T-helper 2 cell treated with Interferon-gamma antibody and Interleukin-4, amounts not matched to agents 5 μg/mL and 100 μg/mL, for 36 hours (primary cell): ENCODE data around the gene CMTM2.
"Not testable (repeated sequence)": the region's sequence is repeated elsewhere in the genome, so short reads cannot be mapped to it uniquely, and the experiment has no call there.

Source experiments
- DNase-seq: peaks from one replicate; pipeline ENCODE4 v3.0.0; 2021; ENCODE audit warnings: low spot score
- H3K27ac Mint-ChIP-seq: one replicate; pipeline ENCODE4 v1.8.0; 2021; ENCODE audit warnings: mild to moderate bottlenecking, mixed read lengths
- H3K27me3 Mint-ChIP-seq: one replicate; pipeline ENCODE4 v1.8.0; 2021; ENCODE audit warnings: low read depth, mixed read lengths
- H3K36me3 Mint-ChIP-seq: one replicate; pipeline ENCODE4 v1.8.0; 2021; ENCODE audit warnings: low read depth, mixed read lengths
- H3K4me1 Mint-ChIP-seq: one replicate; pipeline ENCODE4 v1.8.0; 2021; ENCODE audit warnings: low read depth, mixed read lengths
- H3K4me3 Mint-ChIP-seq: one replicate; pipeline ENCODE4 v1.8.0; 2022; ENCODE audit warnings: mild to moderate bottlenecking, moderate library complexity, mixed read lengths
- H3K9me3 Mint-ChIP-seq: one replicate; pipeline ENCODE4 v1.8.0; 2021; ENCODE audit warnings: mixed read lengths

CMTM2 gene

DNA sequence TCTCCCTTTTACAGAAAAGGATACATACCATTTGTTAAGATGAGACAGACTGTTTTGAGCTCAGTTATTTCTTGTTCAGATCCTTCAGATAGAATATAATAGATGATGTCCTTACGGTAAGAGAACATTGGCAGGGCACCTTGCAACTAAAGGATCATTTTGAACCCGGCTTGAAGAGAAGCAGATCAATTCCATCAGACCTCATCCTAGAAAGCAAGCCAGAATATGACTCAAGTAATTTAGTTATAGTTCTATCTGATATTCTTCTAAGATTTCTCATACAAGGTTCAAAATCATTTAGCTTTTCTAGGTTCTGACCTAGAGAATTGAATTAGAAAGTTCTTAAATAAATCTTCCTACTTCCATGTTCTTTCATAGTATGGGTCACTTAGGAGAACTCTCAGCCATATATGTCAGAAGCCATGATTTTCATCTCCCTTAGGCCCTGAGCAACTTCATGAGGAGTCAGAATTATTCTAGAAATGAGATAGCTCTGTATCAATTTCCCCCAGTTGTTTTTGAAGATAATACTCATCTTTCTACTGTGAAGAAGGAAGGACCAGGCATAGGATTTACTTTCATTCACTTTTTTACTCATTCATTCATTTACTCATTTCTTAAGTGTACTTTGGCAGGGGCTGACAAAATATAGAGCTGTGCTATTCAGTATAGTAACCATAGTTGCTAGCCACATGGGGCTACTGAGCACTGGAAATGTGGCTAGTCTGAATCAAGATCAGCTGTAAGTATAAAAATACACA is 15.5 kb upstream of the CMTM2 start:
- Mint-ChIP-seq H3K4me3 (no peak overlapping the region), H3K9me3 (no peaks in the 10 kb centered on the region), H3K27ac (peak overlapping the region; percentile 29), H3K4me1 (peaks cover 58% of the 10 kb centered on the region), H3K27me3 (no peaks in the 10 kb centered on the region), H3K36me3 (peaks cover 64% of the 10 kb centered on the region)
- no peak for DNase-seq

DNA sequence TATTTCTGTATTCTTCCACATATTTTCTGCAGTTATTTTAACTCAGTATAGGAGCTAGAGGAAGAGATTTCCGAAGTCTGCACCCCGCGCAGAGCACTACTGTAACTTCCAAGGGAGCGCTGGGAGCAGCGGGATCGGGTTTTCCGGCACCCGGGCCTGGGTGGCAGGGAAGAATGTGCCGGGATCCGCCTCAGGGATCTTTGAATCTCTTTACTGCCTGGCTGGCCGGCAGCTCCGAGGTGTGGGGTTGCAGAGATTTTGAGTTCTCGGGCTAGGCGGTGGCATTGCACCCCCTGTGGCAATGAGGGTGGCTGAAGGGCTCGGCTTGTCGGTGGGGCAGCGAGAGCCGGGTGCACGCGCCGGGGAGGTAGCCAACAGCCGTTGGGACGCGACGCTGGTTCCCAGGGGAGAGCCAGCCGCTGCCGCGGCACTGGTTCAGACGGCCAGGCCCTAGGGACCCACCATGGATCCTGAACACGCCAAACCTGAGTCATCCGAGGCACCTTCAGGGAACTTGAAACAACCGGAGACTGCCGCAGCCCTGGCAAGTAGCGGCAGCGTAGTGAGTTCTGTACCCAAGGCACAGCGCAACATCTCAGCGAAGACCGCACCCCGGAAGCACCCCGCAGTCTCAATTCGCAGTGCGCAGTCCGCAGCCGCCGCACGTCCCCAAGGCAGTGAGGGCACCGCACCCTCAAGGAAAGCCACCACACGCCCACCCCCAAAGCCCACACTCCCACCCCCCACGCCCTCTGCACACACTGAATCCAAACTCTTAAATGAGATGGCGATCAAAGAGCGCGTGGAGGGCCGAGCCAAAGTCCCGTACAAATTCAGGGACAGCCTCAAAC is 13.0 kb upstream of the CMTM2 start, which contains the start of gene CMTM1:
CMTM1 (plus strand) TSS at position 389 of the 851 bp plus-strand sequence; CDS start at position 464, 75 bp downstream.
- H3K27ac Mint-ChIP-seq: no peak within 1 kb of the TSS

DNA sequence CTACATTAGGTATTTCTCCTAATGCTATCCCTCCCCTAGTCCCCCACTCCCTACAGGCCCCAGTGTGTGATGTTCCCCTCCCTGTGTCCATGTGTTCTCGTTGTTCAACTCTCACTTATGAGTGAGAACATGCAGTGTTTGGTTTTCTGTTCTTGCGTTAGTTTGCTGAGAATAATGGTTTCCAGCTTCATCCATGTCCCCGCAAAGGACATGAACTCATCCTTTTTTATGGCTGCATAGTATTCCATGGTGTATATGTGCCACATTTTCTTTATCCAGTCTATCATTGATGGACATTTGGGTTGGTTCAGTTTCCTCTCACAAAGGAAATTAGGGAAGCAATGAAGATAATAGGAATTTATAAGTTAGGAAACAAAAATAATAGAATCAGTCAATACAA is 12.0 kb upstream of the CMTM2 start:
- H3K36me3 Mint-ChIP-seq: peaks cover 46% of the 10 kb centered on the region

More for the DNA sequence above, 13.0 kb upstream of the CMTM2 start, which contains the start of gene CMTM1:
- H3K4me1 Mint-ChIP-seq: peaks cover 35% of the 10 kb centered on the region
- no peak within 1 kb of the TSS for H3K4me3 Mint-ChIP-seq
- H3K9me3 Mint-ChIP-seq: no peaks in the 10 kb centered on the region
- DNase-seq: no peak
- H3K27me3 Mint-ChIP-seq: no peaks in the 10 kb centered on the region
- H3K36me3 Mint-ChIP-seq: peaks cover 50% of the 10 kb centered on the region

DNA sequence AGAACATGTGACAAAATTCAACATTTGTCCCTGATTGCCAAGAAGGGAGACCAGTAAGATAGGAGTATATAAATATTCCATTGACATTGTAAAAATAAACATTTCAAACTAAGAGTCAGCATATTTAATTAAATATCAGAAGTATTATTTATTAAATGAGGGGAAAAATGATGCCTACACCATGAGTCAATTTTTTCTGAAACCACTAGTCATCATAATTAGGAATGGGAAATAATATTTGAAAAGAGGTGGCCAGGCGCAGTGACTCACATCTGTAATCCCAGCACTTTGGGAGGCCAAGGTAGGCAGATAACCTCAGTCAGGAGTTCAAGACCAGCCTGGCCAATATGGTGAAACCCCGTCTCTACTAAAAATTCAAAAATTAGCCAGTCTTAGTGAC is 10.9 kb upstream of the CMTM2 start:
- H3K27me3 Mint-ChIP-seq: no peaks in the 10 kb centered on the region
- H3K4me3 Mint-ChIP-seq: no peak overlapping the region
- no peaks in the 10 kb centered on the region for H3K9me3 Mint-ChIP-seq
- peaks cover 24% of the 10 kb centered on the region for H3K4me1 Mint-ChIP-seq
- H3K27ac Mint-ChIP-seq: no peak overlapping the region
- DNase-seq: no peak
- H3K36me3 Mint-ChIP-seq: peaks cover 41% of the 10 kb centered on the region

More for the DNA sequence above, 12.0 kb upstream of the CMTM2 start:
- DNase-seq, H3K27ac Mint-ChIP-seq, H3K9me3 Mint-ChIP-seq, H3K4me3 Mint-ChIP-seq, H3K27me3 Mint-ChIP-seq: not testable (repeated sequence)
- H3K4me1 Mint-ChIP-seq: peaks cover 28% of the 10 kb centered on the region

DNA sequence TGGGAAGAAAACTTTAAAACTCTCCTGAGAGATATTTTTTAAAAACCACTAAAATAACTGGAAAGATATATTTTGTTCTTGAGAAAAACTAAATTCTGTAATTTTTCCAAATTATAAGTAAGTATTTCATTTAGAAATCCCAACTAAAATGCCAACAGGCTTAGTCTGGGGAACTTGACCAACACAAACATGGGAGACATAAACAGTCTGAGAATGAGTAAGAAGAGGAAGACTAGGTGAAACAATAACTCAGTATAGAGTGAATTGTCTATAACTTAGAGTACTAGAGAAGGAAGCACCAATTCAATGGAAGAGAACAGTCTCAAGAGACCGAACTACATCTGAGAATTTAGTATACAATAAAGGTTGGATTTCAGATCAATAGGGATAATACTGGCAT is 10.1 kb upstream of the CMTM2 start:
- no peak for DNase-seq
- Mint-ChIP-seq H3K9me3 (no peaks in the 10 kb centered on the region), H3K27me3 (no peaks in the 10 kb centered on the region), H3K4me1 (peaks cover 17% of the 10 kb centered on the region), H3K36me3 (peaks cover 35% of the 10 kb centered on the region), H3K4me3 (no peak overlapping the region), H3K27ac (no peak overlapping the region)

DNA sequence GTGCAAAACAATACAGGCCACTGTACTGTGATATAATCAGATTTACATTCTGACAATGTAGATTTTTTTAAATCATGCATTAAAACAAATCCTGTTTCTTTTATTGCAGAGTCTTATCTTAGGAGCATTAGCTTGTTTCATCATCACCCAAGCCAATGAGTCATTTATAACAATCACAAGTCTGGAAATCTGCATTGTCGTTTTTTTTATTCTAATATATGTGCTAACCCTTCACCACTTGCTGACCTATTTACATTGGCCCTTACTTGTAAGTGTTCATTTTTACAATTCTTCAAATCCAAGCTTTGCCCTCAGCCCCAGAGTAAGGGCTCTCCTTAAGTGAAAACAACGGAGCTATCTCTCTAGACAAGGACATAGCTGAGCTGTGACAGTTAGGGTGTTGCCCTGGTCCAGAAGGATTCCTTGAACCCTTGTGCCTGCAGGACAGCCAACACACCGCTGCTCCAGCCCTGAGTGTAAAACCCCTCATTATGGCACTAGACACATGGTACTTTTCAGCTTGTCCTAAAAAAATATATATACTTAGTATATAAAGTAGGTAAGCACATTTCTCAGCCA is 9.3 kb upstream of the CMTM2 start:
- Mint-ChIP-seq H3K27me3 (no peaks in the 10 kb centered on the region), H3K27ac (no peak overlapping the region), H3K4me3 (no peak overlapping the region), H3K9me3 (no peaks in the 10 kb centered on the region), H3K4me1 (peaks cover 17% of the 10 kb centered on the region), H3K36me3 (peaks cover 36% of the 10 kb centered on the region)
- no peak for DNase-seq

DNA sequence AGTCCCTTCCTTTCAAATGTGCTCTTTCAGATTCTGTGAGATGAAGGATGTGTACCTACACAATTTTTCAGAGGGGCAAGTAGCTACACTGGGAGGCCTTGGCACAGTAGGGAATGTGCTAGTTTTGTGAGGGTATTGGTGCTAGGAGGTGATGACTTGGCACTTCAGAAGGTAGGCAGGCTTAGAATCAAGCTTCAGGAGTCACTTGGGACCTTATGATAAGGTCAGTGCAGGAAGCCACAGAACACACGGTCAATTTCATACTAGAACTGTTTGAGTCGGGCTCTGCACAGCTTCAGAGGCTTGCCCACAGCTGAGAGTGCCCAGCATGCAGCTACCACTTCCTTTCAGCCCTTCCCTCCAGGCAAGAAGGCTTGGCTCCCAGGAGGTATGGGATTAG is 6.9 kb upstream of the CMTM2 start:
- Mint-ChIP-seq H3K4me3 (no peak overlapping the region), H3K36me3 (peaks cover 19% of the 10 kb centered on the region), H3K27me3 (peaks cover 4% of the 10 kb centered on the region), H3K27ac (no peak overlapping the region), H3K4me1 (peaks cover 16% of the 10 kb centered on the region), H3K9me3 (no peaks in the 10 kb centered on the region)
- DNase-seq: no peak

DNA sequence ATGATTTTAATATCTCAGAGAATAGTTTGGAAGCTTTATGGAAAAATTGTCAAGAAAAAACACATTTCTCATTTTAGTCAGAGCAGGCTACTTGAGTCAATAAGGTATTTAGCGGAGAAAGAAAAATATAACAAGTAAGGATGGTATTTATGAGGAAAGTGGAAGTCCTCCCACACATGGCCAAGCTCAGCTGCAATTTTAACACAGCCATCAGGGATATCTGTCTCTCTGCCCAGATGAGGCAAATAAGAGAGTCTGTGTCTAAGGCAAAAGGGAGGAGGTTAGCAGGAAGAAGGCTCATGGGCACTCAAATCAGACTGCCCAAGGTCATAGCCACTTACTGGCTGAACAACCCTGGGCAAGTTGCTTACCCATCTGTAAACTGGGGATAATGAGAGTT is 5.2 kb upstream of the CMTM2 start:
- H3K36me3 Mint-ChIP-seq: peaks cover 20% of the 10 kb centered on the region
- H3K27ac Mint-ChIP-seq: no peak overlapping the region
- no peak for DNase-seq
- peaks cover 21% of the 10 kb centered on the region for H3K27me3 Mint-ChIP-seq
- no peak overlapping the region for H3K4me3 Mint-ChIP-seq
- H3K4me1 Mint-ChIP-seq: peaks cover 13% of the 10 kb centered on the region
- no peaks in the 10 kb centered on the region for H3K9me3 Mint-ChIP-seq

DNA sequence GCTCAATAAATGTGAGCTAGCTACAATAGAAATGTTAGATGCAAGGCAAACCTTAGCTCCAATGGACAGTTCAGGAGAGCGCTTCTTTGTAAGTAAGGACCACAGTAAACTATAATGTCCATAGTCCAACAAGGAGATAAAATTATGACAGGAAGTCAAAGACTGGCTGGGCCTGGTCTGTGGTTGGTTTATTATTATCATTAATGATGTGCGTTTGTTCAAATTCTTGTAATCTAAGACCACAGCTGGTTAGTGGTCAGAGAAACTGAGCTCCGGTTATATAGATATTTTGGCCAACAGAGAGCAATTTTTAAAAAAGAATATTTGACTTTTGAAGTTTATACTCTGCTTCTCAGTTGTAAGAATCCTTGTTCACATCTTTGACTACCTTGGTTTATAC is 4.7 kb upstream of the CMTM2 start:
- Mint-ChIP-seq H3K9me3 (no peaks in the 10 kb centered on the region), H3K36me3 (peaks cover 22% of the 10 kb centered on the region), H3K27me3 (peaks cover 23% of the 10 kb centered on the region), H3K4me3 (no peak overlapping the region), H3K27ac (no peak overlapping the region), H3K4me1 (peaks cover 13% of the 10 kb centered on the region)
- no peak for DNase-seq

DNA sequence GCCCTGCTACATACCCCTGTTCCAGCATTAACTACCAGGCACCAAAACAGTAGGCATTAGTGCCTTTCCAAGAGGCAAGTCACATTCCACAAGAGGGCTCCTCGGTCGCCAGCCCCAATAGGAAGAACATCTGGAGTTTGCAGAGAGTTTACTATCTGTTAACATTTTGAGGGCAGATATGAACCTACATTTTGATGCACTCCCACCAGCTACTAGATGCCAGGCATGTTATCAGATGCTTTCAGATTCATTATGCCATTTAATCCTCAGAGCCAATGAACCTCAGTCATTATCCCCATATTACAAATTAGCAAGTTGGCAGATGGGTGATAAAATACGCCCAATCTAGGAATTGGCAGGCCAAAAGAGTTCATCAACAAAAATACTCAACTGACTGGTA is 4.2 kb upstream of the CMTM2 start:
- DNase-seq: no peak
- Mint-ChIP-seq H3K4me3 (no peak overlapping the region), H3K9me3 (no peaks in the 10 kb centered on the region), H3K27me3 (peaks cover 28% of the 10 kb centered on the region), H3K36me3 (peaks cover 22% of the 10 kb centered on the region), H3K27ac (no peak overlapping the region), H3K4me1 (peaks cover 13% of the 10 kb centered on the region)

DNA sequence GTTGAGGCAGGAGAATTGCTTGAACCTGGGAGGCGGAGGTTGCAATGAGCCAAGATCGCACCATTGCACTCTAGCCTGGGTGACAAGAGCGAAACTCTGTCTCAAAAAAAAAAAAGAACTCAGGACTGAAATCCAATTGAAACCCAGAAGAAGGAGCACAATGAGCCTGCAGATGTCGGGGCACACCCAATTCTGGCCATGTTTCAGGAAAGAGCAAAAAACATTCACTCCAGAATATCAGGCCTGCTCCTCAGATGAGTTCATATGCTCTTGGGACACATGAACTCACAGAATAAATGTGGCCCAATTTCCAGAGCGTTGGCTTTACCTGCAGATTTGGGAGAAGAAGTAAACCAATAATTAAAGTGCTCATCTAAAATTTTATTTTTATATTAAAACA is 3.0 kb upstream of the CMTM2 start:
- Mint-ChIP-seq H3K4me1 (peaks cover 17% of the 10 kb centered on the region), H3K9me3 (no peaks in the 10 kb centered on the region), H3K27me3 (peaks cover 30% of the 10 kb centered on the region), H3K27ac (no peak overlapping the region), H3K36me3 (peaks cover 22% of the 10 kb centered on the region), H3K4me3 (no peak overlapping the region)
- no peak for DNase-seq

DNA sequence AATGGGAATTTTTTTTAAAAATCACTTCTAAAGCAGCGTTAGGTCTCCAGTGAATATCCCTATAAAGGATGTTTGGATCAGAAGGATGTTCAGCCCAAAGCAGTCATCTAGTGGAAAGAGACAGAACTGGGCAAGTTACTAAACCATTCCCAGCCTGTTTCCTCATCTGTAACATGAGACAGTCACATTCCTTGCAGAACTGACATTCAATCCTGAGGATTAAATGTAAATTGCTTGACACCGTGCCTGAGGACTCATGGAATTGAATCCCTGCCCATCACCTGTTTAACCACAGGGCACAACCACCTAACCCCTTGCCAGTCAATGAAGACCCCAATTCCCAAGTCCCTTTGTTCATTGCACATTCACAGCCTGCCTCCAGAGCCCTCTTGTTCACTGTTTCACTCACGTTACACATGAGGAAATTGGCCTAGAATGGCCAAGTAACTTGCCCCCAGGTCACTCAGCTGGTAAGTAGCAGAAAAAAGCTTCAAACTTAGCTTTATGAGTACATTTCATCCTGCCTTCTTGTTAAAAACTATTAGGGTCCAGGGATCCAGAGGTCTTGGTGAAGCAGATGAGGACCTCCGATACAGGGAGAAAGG is 1.4 kb downstream of the CMTM2 start:
- no peak for DNase-seq
- no peak overlapping the region for H3K4me3 Mint-ChIP-seq
- H3K27me3 Mint-ChIP-seq: peaks cover 30% of the 10 kb centered on the region
- H3K36me3 Mint-ChIP-seq: peaks cover 20% of the 10 kb centered on the region
- H3K9me3 Mint-ChIP-seq: no peaks in the 10 kb centered on the region
- H3K27ac Mint-ChIP-seq: no peak overlapping the region
- H3K4me1 Mint-ChIP-seq: peaks cover 8% of the 10 kb centered on the region

DNA sequence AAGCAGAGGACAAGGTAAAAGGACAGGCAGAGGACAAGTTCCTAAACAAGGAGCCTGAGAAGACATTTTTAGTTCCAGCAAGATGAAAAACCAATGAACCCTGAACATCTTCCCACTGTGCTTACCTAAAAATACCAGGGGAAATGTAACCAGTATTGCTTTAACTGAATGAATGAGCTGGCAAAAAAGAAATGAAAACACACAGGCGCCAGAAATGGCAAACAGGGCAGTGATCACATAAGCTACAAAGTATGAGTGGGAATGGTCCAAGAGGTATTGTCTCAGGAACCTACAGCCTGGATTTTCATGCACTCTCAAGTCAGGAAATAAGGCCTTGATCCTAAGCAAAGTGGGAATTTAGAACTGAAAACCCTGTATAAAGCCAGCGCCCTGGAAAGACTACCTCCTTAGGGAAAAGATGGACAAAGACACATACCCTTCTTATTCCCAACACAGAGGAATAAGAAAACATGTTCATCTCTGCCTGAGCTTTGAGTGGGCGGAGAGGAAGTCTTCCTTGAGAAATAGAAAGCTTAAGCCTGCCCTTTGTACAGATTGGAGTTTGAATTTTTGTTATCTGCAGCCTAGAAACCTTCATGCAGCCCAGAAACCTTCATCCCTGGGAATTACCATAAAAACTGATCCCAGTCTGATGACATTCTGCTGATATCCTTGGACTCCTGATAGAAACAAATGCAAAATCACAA is 2.1 kb downstream of the CMTM2 start:
- Mint-ChIP-seq H3K4me3 (no peak overlapping the region), H3K9me3 (no peaks in the 10 kb centered on the region), H3K4me1 (peaks cover 8% of the 10 kb centered on the region), H3K36me3 (peaks cover 20% of the 10 kb centered on the region), H3K27ac (no peak overlapping the region), H3K27me3 (peaks cover 30% of the 10 kb centered on the region)
- DNase-seq: no peak
